ENCODE results near the gene PPP2R5C. TPM values are rescaled to one million over a fixed set of nuclear protein-coding genes. Genes with fewer than 3 reads are reported as not detected.

PPP2R5C gene
- total and polyA plus RNA-seq, 2 of the 8 experiments (the other 6 are each of a cell fraction or from before 2014, with no cell fraction given): 49.6 to 95.9 TPM

GRCh38 chr14:101790232-101790631 is 28.7 kb downstream of the PPP2R5C start (continued):
- TF ChIP-seq RNF2 (IDR thresholded peaks at IDR 0.05; ENCODE audit: borderline replicate concordance, low read depth, low read length, missing control alignments, poor library complexity, severe bottlenecking) (no peak), SAP30 (IDR thresholded peaks at IDR 0.05; ENCODE audit: insufficient read depth, insufficient replicate concordance, low read length) (no peak), SIN3A (conservative IDR thresholded peaks at IDR 0.05 in 1 of 2, IDR thresholded peaks at IDR 0.05 in 1 of 2; ENCODE audit: low read depth in 1 of 2, low read length in 2 of 2) (no peak), HDAC2 (IDR thresholded peaks at IDR 0.05; ENCODE audit: borderline replicate concordance in 1 of 2, low read depth in 2 of 2, low read length in 2 of 2) (no peak), BACH1 (IDR thresholded peaks at IDR 0.05; ENCODE audit: low read length) (no peak)
